ENCODE measurements around the gene ATP8B3.

GRCh38 chr19:1747285-1748114 lies 64.6 kb downstream of the ATP8B3 start:
- TF ChIP-seq EP300 (IDR thresholded peaks at IDR 0.05; ENCODE audit: low read depth) (no peak), CTCF (IDR thresholded peaks at IDR 0.05) (no peak)
